ENCODE results near the gene ZBTB4. TPM values are rescaled to one million over a fixed set of nuclear protein-coding genes. Genes with fewer than 3 reads are reported as not detected.
"Not testable (repeated sequence)": the region's sequence is repeated elsewhere in the genome, so short reads cannot be mapped to it uniquely, and the experiment has no call there.

ZBTB4 gene
- total RNA-seq, 1 donor from 2014 or later, result 25.1 TPM

DNA sequence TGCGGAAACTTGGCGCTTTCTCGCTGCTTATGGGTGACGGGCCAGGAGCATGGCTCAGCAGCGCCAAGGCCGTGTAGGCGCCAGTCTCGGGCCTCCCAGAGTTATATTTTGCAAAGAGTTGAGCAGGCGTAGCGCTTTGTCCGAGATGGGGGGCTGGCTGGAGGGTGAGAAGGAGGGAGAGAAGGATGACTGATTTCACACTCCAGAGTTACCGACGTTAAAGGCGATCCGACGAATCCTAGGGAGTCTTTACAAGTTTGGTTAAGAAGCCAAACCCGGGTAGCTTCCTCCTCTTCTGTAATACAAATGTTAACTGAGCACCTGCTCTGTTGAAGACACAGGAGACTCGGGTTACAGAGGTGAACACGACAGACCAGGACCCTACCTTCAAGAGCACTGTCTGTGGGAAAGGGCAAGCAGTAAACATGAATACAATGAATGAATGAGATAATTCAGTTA lies 5.5 kb upstream of the ZBTB4 start:
- Mint-ChIP-seq H3K9me3 (ENCODE audit: unreplicated experiment) (peaks cover 20% of the 10 kb centered on the region), H3K4me1 (ENCODE audit: low read depth, unreplicated experiment) (peaks cover 43% of the 10 kb centered on the region), H3K36me3 (ENCODE audit: unreplicated experiment) (no peaks in the 10 kb centered on the region), H3K27me3 (ENCODE audit: unreplicated experiment) (peaks cover 19% of the 10 kb centered on the region), H3K4me3 (ENCODE audit: unreplicated experiment) (peak overlapping the region; percentile 98), H3K27ac (ENCODE audit: unreplicated experiment) (peak overlapping the region; percentile 76)
- DNase-seq, result no peak
- TF ChIP-seq, protein P1, sequence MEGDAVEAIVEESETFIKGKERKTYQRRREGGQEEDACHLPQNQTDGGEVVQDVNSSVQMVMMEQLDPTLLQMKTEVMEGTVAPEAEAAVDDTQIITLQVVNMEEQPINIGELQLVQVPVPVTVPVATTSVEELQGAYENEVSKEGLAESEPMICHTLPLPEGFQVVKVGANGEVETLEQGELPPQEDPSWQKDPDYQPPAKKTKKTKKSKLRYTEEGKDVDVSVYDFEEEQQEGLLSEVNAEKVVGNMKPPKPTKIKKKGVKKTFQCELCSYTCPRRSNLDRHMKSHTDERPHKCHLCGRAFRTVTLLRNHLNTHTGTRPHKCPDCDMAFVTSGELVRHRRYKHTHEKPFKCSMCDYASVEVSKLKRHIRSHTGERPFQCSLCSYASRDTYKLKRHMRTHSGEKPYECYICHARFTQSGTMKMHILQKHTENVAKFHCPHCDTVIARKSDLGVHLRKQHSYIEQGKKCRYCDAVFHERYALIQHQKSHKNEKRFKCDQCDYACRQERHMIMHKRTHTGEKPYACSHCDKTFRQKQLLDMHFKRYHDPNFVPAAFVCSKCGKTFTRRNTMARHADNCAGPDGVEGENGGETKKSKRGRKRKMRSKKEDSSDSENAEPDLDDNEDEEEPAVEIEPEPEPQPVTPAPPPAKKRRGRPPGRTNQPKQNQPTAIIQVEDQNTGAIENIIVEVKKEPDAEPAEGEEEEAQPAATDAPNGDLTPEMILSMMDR (IDR thresholded peaks at IDR 0.05; ENCODE audit: partially characterized antibody, unreplicated experiment), result no peak

DNA sequence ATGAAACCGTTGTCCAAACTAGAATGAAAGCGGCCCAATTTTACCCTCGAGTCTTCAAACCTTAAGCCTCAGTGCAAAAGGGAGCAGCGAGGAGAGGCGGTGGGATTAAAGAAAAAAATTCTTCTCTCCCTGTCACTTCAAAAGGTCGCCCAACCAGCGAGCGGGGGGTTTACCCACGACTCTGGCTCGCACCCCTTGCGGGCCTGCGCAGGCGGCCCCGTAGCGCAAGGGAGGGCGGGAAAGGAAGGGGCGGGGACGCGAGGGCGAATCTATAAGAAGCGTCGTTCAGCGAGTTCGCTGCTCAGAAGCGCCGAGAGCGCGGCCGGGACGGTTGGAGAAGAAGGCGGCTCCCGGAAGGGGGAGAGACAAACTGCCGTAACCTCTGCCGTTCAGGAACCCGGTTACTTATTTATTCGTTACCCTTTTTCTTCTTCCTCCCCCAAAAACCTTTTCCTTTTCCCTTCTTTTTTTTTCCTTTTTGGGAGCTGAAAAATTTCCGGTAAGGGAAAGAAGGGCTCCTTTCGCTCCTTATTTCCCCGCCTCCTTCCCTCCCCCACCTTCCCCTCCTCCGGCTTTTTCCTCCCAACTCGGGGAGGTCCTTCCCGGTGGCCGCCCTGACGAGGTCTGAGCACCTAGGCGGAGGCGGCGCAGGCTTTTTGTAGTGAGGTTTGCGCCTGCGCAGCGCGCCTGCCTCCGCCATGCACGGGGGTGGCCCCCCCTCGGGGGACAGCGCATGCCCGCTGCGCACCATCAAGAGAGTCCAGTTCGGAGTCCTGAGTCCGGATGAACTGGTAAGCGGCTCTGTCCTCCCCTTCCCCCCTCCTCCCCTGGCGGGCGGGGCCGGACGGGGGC lies 4.9 kb upstream of the ZBTB4 start, which contains the start of gene POLR2A:
POLR2A (plus strand) TSS at position 300 of the 852 bp plus-strand sequence.
- Mint-ChIP-seq H3K36me3 (ENCODE audit: unreplicated experiment) (no peaks in the 10 kb centered on the region), H3K4me3 (ENCODE audit: unreplicated experiment) (peak within 1 kb of the TSS; percentile 98), H3K27me3 (ENCODE audit: unreplicated experiment) (peaks cover 21% of the 10 kb centered on the region), H3K27ac (ENCODE audit: unreplicated experiment) (peak within 1 kb of the TSS; percentile 97), H3K9me3 (ENCODE audit: unreplicated experiment) (peaks cover 22% of the 10 kb centered on the region), H3K4me1 (ENCODE audit: low read depth, unreplicated experiment) (peaks cover 45% of the 10 kb centered on the region)
- TF ChIP-seq, protein P1 (IDR thresholded peaks at IDR 0.05; ENCODE audit: partially characterized antibody, unreplicated experiment), result no peak
- peak; percentile 94 for DNase-seq

DNA sequence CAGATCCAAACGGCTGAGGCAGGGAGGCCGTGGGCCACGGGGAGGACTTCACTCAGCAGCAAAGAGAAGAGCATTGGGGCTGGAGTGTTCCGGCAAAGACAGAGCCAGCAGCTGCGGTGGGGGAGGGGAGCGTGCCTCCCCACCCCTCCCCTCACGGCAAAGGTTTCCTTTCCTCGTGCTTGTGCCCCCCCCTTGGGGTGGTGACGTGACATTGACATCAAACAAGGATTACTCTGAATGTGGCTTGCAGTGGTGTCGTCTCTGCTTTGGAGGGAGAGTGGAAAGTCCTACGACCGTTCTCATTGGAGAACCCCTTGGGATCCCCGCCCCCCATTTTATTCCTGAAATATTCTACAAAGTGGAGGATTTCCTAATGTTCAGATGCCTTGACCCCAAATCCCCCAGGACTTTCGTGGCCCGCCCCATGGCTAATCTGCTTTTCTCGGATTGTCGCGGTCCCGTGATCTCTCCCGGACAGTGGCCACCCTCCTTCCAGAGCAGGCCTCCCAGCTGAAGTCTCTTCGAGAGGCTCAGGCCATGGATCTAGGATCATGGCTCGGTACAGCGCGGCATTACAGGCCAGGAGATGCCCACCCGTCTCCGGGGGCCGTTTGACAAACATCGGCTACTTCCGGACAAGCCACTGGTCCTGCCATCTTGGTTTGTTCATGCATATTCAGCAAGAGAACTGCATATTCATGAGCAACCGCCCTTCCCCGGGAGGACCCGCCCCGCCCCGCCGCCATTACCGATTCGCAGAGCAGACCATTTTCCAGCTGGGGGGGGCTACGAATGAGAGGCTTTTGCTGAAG lies 4.0 kb upstream of the ZBTB4 start:
- Mint-ChIP-seq H3K4me3 (ENCODE audit: unreplicated experiment) (peak overlapping the region; percentile 98), H3K27ac (ENCODE audit: unreplicated experiment) (peak overlapping the region; percentile 97), H3K36me3 (ENCODE audit: unreplicated experiment) (no peaks in the 10 kb centered on the region), H3K27me3 (ENCODE audit: unreplicated experiment) (peaks cover 21% of the 10 kb centered on the region), H3K9me3 (ENCODE audit: unreplicated experiment) (peaks cover 23% of the 10 kb centered on the region), H3K4me1 (ENCODE audit: low read depth, unreplicated experiment) (peaks cover 45% of the 10 kb centered on the region)
- DNase-seq, result peak; percentile 95
- TF ChIP-seq, protein P1 (IDR thresholded peaks at IDR 0.05; ENCODE audit: partially characterized antibody, unreplicated experiment), result no peak

GRCh38 chr17:7482742-7483088 lies 3.3 kb upstream of the ZBTB4 start:
- DNase-seq; H3K36me3 Mint-ChIP-seq (ENCODE audit: unreplicated experiment): not testable (repeated sequence)
- peaks cover 24% of the 10 kb centered on the region for H3K27me3 Mint-ChIP-seq (ENCODE audit: unreplicated experiment)
- peaks cover 50% of the 10 kb centered on the region for H3K4me1 Mint-ChIP-seq (ENCODE audit: low read depth, unreplicated experiment)
- peak overlapping the region; percentile 97 for H3K27ac Mint-ChIP-seq (ENCODE audit: unreplicated experiment)
- peaks cover 27% of the 10 kb centered on the region for H3K9me3 Mint-ChIP-seq (ENCODE audit: unreplicated experiment)
- peak overlapping the region; percentile 98 for H3K4me3 Mint-ChIP-seq (ENCODE audit: unreplicated experiment)

DNA sequence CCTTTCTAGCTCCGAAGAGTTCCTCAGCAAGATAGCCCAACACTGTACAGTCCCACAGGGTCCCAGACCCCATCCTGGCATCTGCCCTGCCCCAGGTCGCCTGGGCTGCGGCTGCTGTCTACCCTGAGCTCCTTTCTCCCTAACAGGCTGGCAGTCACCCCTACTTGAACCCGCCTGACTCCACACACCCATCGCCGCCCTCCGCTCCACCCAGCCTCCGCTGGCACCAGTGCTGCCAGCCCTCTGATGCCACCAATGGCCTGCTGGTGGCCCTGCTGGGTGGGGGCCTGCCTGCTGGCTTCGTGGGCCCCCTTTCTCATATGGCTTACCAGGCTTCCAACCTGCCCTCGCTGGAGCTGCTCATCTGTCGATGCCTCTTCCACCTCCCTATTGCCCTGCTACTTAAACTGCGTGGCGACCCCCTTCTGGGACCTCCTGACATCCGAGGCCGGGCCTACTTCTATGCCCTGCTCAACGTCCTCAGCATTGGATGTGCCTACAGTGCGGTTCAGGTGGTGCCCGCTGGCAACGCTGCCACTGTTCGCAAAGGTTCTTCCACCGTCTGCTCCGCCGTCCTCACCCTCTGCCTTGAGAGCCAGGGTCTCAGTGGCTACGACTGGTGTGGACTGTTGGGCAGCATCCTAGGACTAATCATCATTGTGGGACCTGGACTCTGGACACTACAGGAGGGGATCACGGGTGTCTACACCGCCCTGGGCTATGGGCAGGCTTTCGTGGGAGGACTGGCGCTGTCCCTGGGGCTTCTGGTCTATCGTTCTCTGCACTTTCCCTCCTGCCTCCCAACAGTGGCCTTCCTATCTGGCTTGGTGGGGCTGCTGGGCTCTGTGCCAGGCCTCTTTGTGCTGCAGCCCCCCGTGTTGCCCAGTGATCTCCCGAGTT lies 2.7 kb upstream of the ZBTB4 start:
- not testable (repeated sequence) for H3K36me3 Mint-ChIP-seq (ENCODE audit: unreplicated experiment); DNase-seq
- Mint-ChIP-seq H3K27ac (ENCODE audit: unreplicated experiment) (peak overlapping the region; percentile 55), H3K9me3 (ENCODE audit: unreplicated experiment) (peaks cover 28% of the 10 kb centered on the region), H3K4me1 (ENCODE audit: low read depth, unreplicated experiment) (peaks cover 46% of the 10 kb centered on the region), H3K27me3 (ENCODE audit: unreplicated experiment) (peaks cover 20% of the 10 kb centered on the region), H3K4me3 (ENCODE audit: unreplicated experiment) (peak overlapping the region; percentile 98)

GRCh38 chr17:7481275-7481674 lies 1.8 kb upstream of the ZBTB4 start, which contains the start of gene SLC35G6:
Gene SLC35G6, plus strand, starts transcription at chr17:7481446. Its CDS starts 71 bp downstream, at chr17:7481517.
- Mint-ChIP-seq H3K9me3 (ENCODE audit: unreplicated experiment) (peaks cover 28% of the 10 kb centered on the region), H3K27ac (ENCODE audit: unreplicated experiment) (peak within 1 kb of the TSS; percentile 98), H3K27me3 (ENCODE audit: unreplicated experiment) (peaks cover 20% of the 10 kb centered on the region), H3K4me1 (ENCODE audit: low read depth, unreplicated experiment) (peaks cover 45% of the 10 kb centered on the region), H3K4me3 (ENCODE audit: unreplicated experiment) (peak within 1 kb of the TSS; percentile 98)
- not testable (repeated sequence) for DNase-seq; H3K36me3 Mint-ChIP-seq (ENCODE audit: unreplicated experiment)
